NCI-H1694 treated with DMSO at 0.1 percent for 48 hours (cell line): ENCODE data around the gene RPL7L1.

Source experiments
- DNase-seq: peaks from one replicate; lab custom pipeline; 2025; lab: John Stamatoyannopoulos, UW

RPL7L1 gene

DNA sequence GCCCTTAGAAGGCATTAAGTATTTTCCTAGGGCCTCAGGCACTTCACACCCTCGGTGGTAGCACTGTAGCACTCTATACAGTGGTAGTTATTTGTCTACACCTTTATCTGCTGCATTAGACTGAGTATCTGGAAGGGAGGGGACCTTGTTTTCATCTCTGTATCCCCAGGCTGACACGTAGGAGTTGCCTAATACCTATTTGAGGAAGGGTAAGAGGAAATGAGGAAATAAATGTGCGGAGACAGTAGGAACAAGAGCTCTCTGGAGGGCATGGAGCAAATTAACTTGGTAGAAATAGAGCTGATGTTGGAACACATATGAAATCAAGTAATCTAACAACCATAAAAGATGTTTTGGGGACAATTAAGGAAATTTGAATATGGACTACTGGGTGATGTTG lies 53.8 kb downstream of the RPL7L1 start:
- DNase-seq: no peak

DNA sequence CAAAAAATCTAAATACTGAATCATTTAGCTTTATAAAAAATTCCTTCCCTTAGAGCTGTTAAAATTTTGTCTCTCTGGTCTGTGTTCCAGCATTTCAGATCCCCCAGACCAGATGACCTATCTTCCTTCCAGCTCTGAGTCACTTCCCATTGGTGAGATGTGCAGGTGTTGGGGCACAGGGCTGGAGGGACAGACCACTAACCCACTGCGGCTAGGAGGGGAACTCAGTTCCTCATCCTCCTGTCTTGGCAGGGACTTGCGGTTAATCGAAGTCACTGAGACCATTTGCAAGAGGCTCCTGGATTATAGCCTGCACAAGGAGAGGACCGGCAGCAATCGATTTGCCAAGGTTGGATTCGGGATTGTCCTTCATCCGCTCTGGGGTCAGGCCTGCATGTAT lies 55.9 kb downstream of the RPL7L1 start:
- no peak for DNase-seq

GRCh38 chr6:42936398-42936797 lies 57.0 kb downstream of the RPL7L1 start:
- DNase-seq: no peak

DNA sequence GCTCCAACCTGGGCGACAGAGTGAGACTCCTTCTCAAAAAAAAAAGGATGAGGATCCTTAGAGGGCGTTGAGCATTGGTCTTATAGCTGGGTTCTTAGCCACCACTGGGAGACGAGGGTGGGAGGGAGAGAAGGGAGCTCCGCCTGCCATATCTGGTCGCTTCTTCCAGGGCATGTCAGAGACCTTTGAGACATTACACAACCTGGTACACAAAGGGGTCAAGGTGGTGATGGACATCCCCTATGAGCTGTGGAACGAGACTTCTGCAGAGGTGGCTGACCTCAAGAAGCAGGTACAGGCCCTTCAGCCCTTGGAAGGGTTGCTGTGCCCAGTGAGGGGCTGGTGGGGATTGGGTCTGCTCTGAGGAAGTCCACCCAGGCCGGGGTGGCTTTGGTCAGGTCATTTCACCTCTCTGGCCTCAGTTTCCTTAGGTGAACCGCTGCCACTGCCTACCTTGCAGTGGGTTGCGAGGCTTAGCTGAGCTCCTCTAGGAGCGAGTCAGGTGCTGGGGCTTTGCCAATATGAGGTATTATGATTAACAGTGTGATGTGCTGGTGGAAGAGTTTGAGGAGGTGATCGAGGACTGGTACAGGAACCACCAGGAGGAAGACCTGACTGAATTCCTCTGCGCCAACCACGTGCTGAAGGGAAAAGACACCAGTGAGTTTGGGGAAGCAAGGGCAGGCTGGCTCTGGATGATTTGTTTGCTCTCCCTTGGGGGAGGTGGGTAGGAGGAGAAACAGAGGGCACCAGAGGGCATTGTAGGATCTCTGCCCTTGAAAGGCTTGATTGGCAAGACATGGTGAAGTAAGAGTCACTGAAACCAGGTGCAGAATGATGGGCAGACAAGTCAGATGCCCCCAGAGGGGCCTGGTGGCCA lies 58.4 kb downstream of the RPL7L1 start:
- no peak for DNase-seq

DNA sequence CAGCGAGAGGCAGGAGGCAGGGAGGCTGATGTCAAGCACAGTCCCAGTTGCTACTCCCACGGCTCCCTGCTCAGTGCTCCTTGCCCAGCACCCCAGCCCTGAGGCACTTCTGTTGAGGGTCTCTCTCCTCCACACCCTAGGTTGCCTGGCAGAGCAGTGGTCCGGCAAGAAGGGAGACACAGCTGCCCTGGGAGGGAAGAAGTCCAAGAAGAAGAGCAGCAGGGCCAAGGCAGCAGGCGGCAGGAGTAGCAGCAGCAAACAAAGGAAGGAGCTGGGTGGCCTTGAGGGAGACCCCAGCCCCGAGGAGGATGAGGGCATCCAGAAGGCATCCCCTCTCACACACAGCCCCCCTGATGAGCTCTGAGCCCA lies 59.0 kb downstream of the RPL7L1 start:
- DNase-seq: no peak

DNA sequence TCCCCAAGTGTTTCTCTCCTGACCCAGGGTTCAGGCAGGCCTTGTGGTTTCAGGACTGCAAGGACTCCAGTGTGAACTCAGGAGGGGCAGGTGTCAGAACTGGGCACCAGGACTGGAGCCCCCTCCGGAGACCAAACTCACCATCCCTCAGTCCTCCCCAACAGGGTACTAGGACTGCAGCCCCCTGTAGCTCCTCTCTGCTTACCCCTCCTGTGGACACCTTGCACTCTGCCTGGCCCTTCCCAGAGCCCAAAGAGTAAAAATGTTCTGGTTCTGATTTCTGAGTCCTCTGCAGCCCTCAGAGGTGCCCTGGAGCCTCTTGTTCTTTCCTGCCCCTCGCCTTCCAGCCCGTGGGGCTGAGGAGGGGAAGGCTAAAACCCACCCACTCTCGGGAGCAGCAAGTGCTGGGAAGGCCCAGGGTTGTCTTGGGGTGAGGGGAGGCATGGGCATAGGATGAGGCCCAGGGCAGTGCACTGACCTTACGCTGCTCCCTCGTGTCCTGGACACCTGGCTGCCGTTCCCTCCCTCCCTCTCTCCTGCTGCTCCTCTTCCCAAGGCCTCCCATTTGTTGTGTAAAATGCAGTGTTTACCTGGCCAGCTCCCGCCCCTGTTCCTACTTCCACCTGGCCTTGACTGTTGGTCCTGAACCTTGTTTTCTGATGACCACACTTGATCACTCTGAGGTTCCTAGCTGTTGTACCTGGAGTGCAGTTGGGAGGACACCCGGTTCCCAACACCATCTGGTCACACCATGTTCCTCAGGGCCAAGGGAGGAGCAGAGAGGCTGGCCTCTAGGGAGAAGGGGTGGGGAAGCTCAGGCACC lies 59.8 kb downstream of the RPL7L1 start:
- no peak for DNase-seq
